ENCODE measurements around the gene AFF1. TPM values are rescaled to one million over a fixed set of nuclear protein-coding genes. Genes with fewer than 3 reads are reported as not detected.

Gene AFF1
- total RNA-seq, 2 experiments from 2014 or later = 28.7 to 69.7 TPM

- Histone ChIP-seq H3K79me2 (ENCODE audit: insufficient read depth, low read depth, low read length) (peaks cover 32% of the 10 kb centered on the region; the same call in 1 of the 2 replicates), H3K36me3 (ENCODE audit: insufficient read depth, low read length) (peaks cover 4% of the 10 kb centered on the region; the same call in 1 of the 2 replicates), H3K9me2 (ENCODE audit: insufficient read depth, low read length) (no peaks in the 10 kb centered on the region), H3K27ac (ENCODE audit: low read depth, low read length, poor library complexity, severe bottlenecking) (no peak overlapping the region), H3K4me2 (ENCODE audit: low read length) (no peak overlapping the region), H3K4me3 (ENCODE audit: low read depth, low read length, poor library complexity, severe bottlenecking) (no peak overlapping the region), H4K20me1 (ENCODE audit: insufficient read depth, low read length) (no peaks in the 10 kb centered on the region), H3K4me1 (ENCODE audit: insufficient read depth, low read length, poor library complexity, severe bottlenecking) (peaks cover 18% of the 10 kb centered on the region), H3K9me3 (ENCODE audit: low read length) (no peaks in the 10 kb centered on the region), H2AFZ (ENCODE audit: low read length) (no peak overlapping the region)
- BruUV-seq (replicated peaks) = no TSS peak
- TF ChIP-seq, protein P1, sequence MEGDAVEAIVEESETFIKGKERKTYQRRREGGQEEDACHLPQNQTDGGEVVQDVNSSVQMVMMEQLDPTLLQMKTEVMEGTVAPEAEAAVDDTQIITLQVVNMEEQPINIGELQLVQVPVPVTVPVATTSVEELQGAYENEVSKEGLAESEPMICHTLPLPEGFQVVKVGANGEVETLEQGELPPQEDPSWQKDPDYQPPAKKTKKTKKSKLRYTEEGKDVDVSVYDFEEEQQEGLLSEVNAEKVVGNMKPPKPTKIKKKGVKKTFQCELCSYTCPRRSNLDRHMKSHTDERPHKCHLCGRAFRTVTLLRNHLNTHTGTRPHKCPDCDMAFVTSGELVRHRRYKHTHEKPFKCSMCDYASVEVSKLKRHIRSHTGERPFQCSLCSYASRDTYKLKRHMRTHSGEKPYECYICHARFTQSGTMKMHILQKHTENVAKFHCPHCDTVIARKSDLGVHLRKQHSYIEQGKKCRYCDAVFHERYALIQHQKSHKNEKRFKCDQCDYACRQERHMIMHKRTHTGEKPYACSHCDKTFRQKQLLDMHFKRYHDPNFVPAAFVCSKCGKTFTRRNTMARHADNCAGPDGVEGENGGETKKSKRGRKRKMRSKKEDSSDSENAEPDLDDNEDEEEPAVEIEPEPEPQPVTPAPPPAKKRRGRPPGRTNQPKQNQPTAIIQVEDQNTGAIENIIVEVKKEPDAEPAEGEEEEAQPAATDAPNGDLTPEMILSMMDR (conservative IDR thresholded peaks at IDR 0.05; ENCODE audit: low read length) = no peak
- no peak for TF ChIP-seq EZH2phosphoT487 (IDR thresholded peaks at IDR 0.05; ENCODE audit: borderline replicate concordance, low read depth, low read length)
- POLR2A ChIA-PET = interaction anchor here (0.9 to 1.9 kb wide), 7 partner anchors 10 to 156 kb away, joined by 3 to 10 read pairs (median 4); no protein-coding TSS in a partner anchor
- CTCF ChIA-PET (ENCODE audit: unreplicated experiment) = no interaction called here
- DNase-seq (ENCODE audit: low spot score) = no peak
- intact Hi-C loops (cut with micrococcal nuclease; ENCODE audit: unreplicated experiment) = no loop called here
Measured at GRCh38 chr4:87078987-87079486, 144.2 kb downstream of the AFF1 start.

DNA sequence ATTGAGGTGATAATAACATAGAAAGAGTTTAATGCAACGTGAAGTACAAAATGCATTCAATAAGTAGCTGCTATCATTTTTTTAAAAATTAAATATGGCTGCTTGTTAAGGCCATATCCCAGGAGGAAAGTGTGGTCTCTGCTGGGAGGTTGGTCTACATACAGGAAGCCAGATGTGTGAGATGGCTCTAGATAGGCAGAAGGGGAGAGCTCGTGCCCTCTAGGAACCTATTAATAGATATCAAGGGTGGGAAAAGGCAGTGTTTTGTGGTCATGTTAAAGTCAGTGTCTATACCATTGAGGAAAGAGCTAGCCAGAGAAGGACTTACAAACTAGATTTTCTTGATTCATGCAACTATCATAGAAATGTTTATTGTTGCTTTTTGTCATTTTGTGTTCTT is 145.2 kb downstream of the AFF1 start:
- H3K79me2 ChIP-seq (ENCODE audit: insufficient read depth, low read depth, low read length) = peaks cover 23% of the 10 kb centered on the region; the same call in 1 of the 2 replicates
- H3K4me1 ChIP-seq (ENCODE audit: insufficient read depth, low read length, poor library complexity, severe bottlenecking) = peaks cover 8% of the 10 kb centered on the region
- intact Hi-C loops (cut with micrococcal nuclease; ENCODE audit: unreplicated experiment) = no loop called here
- H3K36me3 ChIP-seq (ENCODE audit: insufficient read depth, low read length) = peaks cover 12% of the 10 kb centered on the region; the same call in 1 of the 2 replicates
- no peak overlapping the region for H3K27ac ChIP-seq (ENCODE audit: low read depth, low read length, poor library complexity, severe bottlenecking)
- POLR2A ChIA-PET = interaction anchor here (0.7 to 1.9 kb wide), 4 partner anchors 9 to 169 kb away, joined by 3 to 10 read pairs (median 4); no protein-coding TSS in a partner anchor
- CTCF ChIA-PET (ENCODE audit: unreplicated experiment) = no interaction called here
- H3K9me2 ChIP-seq (ENCODE audit: insufficient read depth, low read length) = no peaks in the 10 kb centered on the region
- no peaks in the 10 kb centered on the region for H3K9me3 ChIP-seq (ENCODE audit: low read length)
- no peak for DNase-seq (ENCODE audit: low spot score)
- no peaks in the 10 kb centered on the region for H4K20me1 ChIP-seq (ENCODE audit: insufficient read depth, low read length)
- H3K4me3 ChIP-seq (ENCODE audit: low read depth, low read length, poor library complexity, severe bottlenecking) = no peak overlapping the region
- H3K4me2 ChIP-seq (ENCODE audit: low read length) = no peak overlapping the region
- BruUV-seq (replicated peaks) = no TSS peak
- no peak for TF ChIP-seq EZH2phosphoT487 (IDR thresholded peaks at IDR 0.05; ENCODE audit: borderline replicate concordance, low read depth, low read length)
- TF ChIP-seq, protein P1 (conservative IDR thresholded peaks at IDR 0.05; ENCODE audit: low read length) = no peak
- no peak overlapping the region for H2AFZ ChIP-seq (ENCODE audit: low read length)

- Histone ChIP-seq H3K4me2 (ENCODE audit: low read length) (no peak overlapping the region), H2AFZ (ENCODE audit: low read length) (no peak overlapping the region), H3K79me2 (ENCODE audit: insufficient read depth, low read depth, low read length) (peaks cover 18% of the 10 kb centered on the region; the same call in 1 of the 2 replicates), H3K9me2 (ENCODE audit: insufficient read depth, low read length) (no peaks in the 10 kb centered on the region), H4K20me1 (ENCODE audit: insufficient read depth, low read length) (no peaks in the 10 kb centered on the region), H3K9me3 (ENCODE audit: low read length) (no peaks in the 10 kb centered on the region), H3K4me3 (ENCODE audit: low read depth, low read length, poor library complexity, severe bottlenecking) (no peak overlapping the region), H3K4me1 (ENCODE audit: insufficient read depth, low read length, poor library complexity, severe bottlenecking) (peaks cover 4% of the 10 kb centered on the region), H3K27ac (ENCODE audit: low read depth, low read length, poor library complexity, severe bottlenecking) (no peak overlapping the region), H3K36me3 (ENCODE audit: insufficient read depth, low read length) (peaks cover 14% of the 10 kb centered on the region; the same call in 1 of the 2 replicates)
- no peak for DNase-seq (ENCODE audit: low spot score)
- TF ChIP-seq, protein P1 (conservative IDR thresholded peaks at IDR 0.05; ENCODE audit: low read length) = no peak
- TF ChIP-seq EZH2phosphoT487 (IDR thresholded peaks at IDR 0.05; ENCODE audit: borderline replicate concordance, low read depth, low read length) = no peak
- POLR2A ChIA-PET = interaction anchor here (0.7 to 1.9 kb wide), 3 partner anchors 8 to 170 kb away, joined by 3 to 10 read pairs (median 4); no protein-coding TSS in a partner anchor
- CTCF ChIA-PET (ENCODE audit: unreplicated experiment) = no interaction called here
- BruUV-seq (replicated peaks) = no TSS peak
- intact Hi-C loops (cut with micrococcal nuclease; ENCODE audit: unreplicated experiment) = no loop called here
Measured at GRCh38 chr4:87080462-87080861, 145.7 kb downstream of the AFF1 start.
